Keratinocyte (primary cell): ENCODE results near the gene PRDM10. TPM values are rescaled to one million over a fixed set of nuclear protein-coding genes. Genes with fewer than 3 reads are reported as not detected.
"Not testable (repeated sequence)": the region's sequence is repeated elsewhere in the genome, so short reads cannot be mapped to it uniquely, and the experiment has no call there.

Experiments used
- DNase-seq: peaks from one replicate; pipeline ENCODE4 v3.0.0-alpha.2; 2011; ENCODE audit warnings: low read depth, missing footprints, low spot score
- FAIRE-seq: peaks from 2 replicates; lab custom pipeline; 2011; peaks lifted over from hg19 to GRCh38; lab: Jason Lieb, UNC
- H2AFZ ChIP-seq: 2 replicates; pipeline ENCODE4 v1.6.0; 2012; ENCODE audit warnings: low read length, control low read depth, inconsistent platforms; ENCODE audit not compliant: control insufficient read depth
- H3K27ac ChIP-seq: 2 replicates; pipeline ENCODE4 v1.5.1; 2011; ENCODE audit warnings: low read length; ENCODE audit not compliant: control insufficient read depth, insufficient read depth
- H3K27me3 ChIP-seq: 3 replicates; pipeline ENCODE4 v1.6.0; 2011; ENCODE audit warnings: low read length; ENCODE audit not compliant: control insufficient read depth, insufficient read depth; ENCODE audit errors: extremely low read depth
- H3K36me3 ChIP-seq, 2 experiments: 2 replicates in 1 of 2; 3 replicates in 1 of 2; pipeline ENCODE4 v1.5.1; 2011; ENCODE audit warnings: low read length in 2 of 2, mild to moderate bottlenecking in 1 of 2; ENCODE audit not compliant: control insufficient read depth in 2 of 2, insufficient read depth in 2 of 2; ENCODE audit errors: extremely low read depth in 1 of 2
- H3K4me1 ChIP-seq: 3 replicates; pipeline ENCODE4 v1.5.1; 2011; ENCODE audit warnings: low read length; ENCODE audit not compliant: control insufficient read depth, insufficient read depth; ENCODE audit errors: extremely low read depth
- H3K4me2 ChIP-seq: 3 replicates; pipeline ENCODE4 v1.6.0; 2011; ENCODE audit warnings: low read depth, low read length; ENCODE audit not compliant: control insufficient read depth, insufficient read depth; ENCODE audit errors: extremely low read depth
- H3K4me3 ChIP-seq, 3 experiments: fragments of 200-600 bp in 1 of 3; sonication (generic) in 1 of 3; 2 replicates in 2 of 3; 3 replicates in 1 of 3; pipeline ENCODE4 v1.5.1; 2011 to 2016; ENCODE audit warnings: low read length in 3 of 3, mild to moderate bottlenecking in 3 of 3, control low read depth in 2 of 3, inconsistent platforms in 1 of 3, low read depth in 1 of 3, mixed read lengths in 1 of 3, mixed run types in 1 of 3, moderate library complexity in 1 of 3; ENCODE audit not compliant: control insufficient read depth in 2 of 3, insufficient read depth in 2 of 3; ENCODE audit errors: extremely low read depth in 1 of 3
- H3K79me2 ChIP-seq: 2 replicates; pipeline ENCODE4 v1.6.0; 2012; ENCODE audit warnings: low read length; ENCODE audit not compliant: control insufficient read depth, insufficient read depth
- H3K9ac ChIP-seq: 3 replicates; pipeline ENCODE4 v1.6.0; 2011; ENCODE audit warnings: low read length; ENCODE audit not compliant: control insufficient read depth, insufficient read depth; ENCODE audit errors: extremely low read depth
- H3K9me1 ChIP-seq: 3 replicates; pipeline ENCODE4 v1.6.0; 2011; ENCODE audit warnings: low read length; ENCODE audit not compliant: control insufficient read depth, insufficient read depth; ENCODE audit errors: extremely low read depth
- H3K9me3 ChIP-seq: 2 replicates; pipeline ENCODE4 v1.5.1; 2012; ENCODE audit warnings: low read depth, low read length; ENCODE audit not compliant: control insufficient read depth
- H4K20me1 ChIP-seq: 3 replicates; pipeline ENCODE4 v1.6.0; 2011; ENCODE audit warnings: low read length; ENCODE audit not compliant: control insufficient read depth, insufficient read depth; ENCODE audit errors: extremely low read depth
- EZH2 ChIP-seq: IDR thresholded peaks from one replicate; pipeline ENCODE4 v1.6.1; 2012; ENCODE audit warnings: inconsistent platforms, mild to moderate bottlenecking, low read length, moderate library complexity
- dilution Hi-C: fragments of 300-500 bp; cut with MboI; formaldehyde crosslinking; loops from one replicate; pipeline ENCODE4 v1.7.0; 2020; ENCODE audit warnings: low sequenced_read_pairs; ENCODE audit not compliant: extremely low pct_ligation_motif_present
- polyA plus RNA-seq, 5 experiments: library from polyadenylated mRNA; depleted of rRNA in 3 of 5; stranded (reverse) in 3 of 5; stranded (forward) in 1 of 5; unstranded in 1 of 5; fragments of >200 nt; gene quantifications; 1 replicate in 1 of 5; 2 replicates in 3 of 5; 3 replicates in 1 of 5; pipeline versions ENCODE4 v1.2.1 to v1.2.3, GENCODE V29; 2011 to 2012; ENCODE audit warnings: missing spikeins in 2 of 5, low read depth in 1 of 5, low replicate concordance in 1 of 5
- TF ChIP-seq, protein P1 (sequence below), 3 experiments: IDR thresholded peaks in 1 of 3; conservative IDR thresholded peaks in 1 of 3; optimal IDR thresholded peaks in 1 of 3; 2 replicates in 2 of 3; 3 replicates in 1 of 3; pipeline versions ENCODE3 to v1.5.1; 2011; ENCODE audit warnings: low read length in 3 of 3, mild to moderate bottlenecking in 3 of 3, moderate library complexity in 2 of 3, control low read depth in 1 of 3, inconsistent platforms in 1 of 3; ENCODE audit not compliant: insufficient read depth in 2 of 3; ENCODE audit errors: extremely low read depth in 1 of 3

PRDM10 gene
- polyA plus RNA-seq, 1 donor (not counting 4 experiments of a cell fraction or from before 2014, with no cell fraction given): 4.7 TPM

DNA sequence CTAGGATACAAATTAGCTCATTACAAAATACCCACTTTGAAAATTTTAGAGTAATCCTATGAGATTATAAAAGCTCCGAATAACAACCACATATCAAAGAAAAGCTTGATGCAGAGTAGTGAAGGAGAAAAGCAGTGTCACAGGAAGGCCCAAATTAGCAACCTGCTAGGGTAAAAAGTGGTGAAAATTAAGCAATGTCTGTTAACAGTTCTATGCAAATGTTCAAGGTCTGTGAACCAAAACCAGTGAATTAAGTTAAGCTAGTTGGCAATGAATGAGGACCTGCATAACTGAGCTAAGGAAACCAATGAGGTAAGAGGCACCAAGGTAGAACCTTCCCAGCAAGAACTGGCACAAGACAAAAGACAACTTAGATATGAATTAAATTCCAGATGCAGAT is 29.6 kb downstream of the PRDM10 start:
- H3K4me2 ChIP-seq: no peak overlapping the region
- DNase-seq: no peak
- TF ChIP-seq EZH2: no peak
- TF ChIP-seq, protein P1, sequence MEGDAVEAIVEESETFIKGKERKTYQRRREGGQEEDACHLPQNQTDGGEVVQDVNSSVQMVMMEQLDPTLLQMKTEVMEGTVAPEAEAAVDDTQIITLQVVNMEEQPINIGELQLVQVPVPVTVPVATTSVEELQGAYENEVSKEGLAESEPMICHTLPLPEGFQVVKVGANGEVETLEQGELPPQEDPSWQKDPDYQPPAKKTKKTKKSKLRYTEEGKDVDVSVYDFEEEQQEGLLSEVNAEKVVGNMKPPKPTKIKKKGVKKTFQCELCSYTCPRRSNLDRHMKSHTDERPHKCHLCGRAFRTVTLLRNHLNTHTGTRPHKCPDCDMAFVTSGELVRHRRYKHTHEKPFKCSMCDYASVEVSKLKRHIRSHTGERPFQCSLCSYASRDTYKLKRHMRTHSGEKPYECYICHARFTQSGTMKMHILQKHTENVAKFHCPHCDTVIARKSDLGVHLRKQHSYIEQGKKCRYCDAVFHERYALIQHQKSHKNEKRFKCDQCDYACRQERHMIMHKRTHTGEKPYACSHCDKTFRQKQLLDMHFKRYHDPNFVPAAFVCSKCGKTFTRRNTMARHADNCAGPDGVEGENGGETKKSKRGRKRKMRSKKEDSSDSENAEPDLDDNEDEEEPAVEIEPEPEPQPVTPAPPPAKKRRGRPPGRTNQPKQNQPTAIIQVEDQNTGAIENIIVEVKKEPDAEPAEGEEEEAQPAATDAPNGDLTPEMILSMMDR (optimal IDR thresholded peaks at IDR 0.05 in 1 of 3, IDR thresholded peaks at IDR 0.05 in 1 of 3, conservative IDR thresholded peaks at IDR 0.05 in 1 of 3; ENCODE audit: extremely low read depth in 1 of 3, insufficient read depth in 2 of 3, low read length in 3 of 3): no peak

DNA sequence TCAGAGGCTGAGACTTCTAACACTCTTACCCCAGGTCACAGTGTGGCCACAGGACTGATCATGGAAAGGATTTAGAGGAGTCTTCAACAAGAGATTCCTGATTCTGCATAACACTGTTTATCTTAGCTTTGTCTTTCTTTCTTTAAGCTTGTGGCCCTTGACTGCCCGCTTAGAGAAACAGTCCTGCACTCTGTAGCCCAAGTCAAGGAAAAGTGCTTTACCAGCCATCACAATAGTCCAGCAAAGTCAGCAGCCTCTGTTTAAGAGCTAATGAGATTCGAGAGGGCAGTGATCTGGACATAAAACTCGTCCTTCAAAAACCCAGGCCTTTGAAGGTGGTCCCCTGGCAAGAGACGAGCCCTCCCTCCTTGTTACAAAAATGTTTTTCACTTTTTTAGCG is 30.0 kb downstream of the PRDM10 start:
- Histone ChIP-seq H3K4me2 (no peak overlapping the region), H3K27me3 (no peaks in the 10 kb centered on the region), H4K20me1 (no peaks in the 10 kb centered on the region), H3K79me2 (peaks cover 8% of the 10 kb centered on the region), H2AFZ (no peak overlapping the region), H3K4me3 (no peak overlapping the region), H3K9ac (no peak overlapping the region), H3K4me1 (no peaks in the 10 kb centered on the region), H3K9me3 (no peaks in the 10 kb centered on the region), H3K9me1 (no peaks in the 10 kb centered on the region), H3K36me3 (no peaks in the 10 kb centered on the region), H3K27ac (no peak overlapping the region)
- DNase-seq (no peak), FAIRE-seq (no peak)
- dilution Hi-C loops: no loop called here
- TF ChIP-seq, protein P1 (optimal IDR thresholded peaks at IDR 0.05 in 1 of 3, IDR thresholded peaks at IDR 0.05 in 1 of 3, conservative IDR thresholded peaks at IDR 0.05 in 1 of 3; ENCODE audit: extremely low read depth in 1 of 3, insufficient read depth in 2 of 3, low read length in 3 of 3): no peak
- TF ChIP-seq EZH2: no peak

More for the DNA sequence above, 29.6 kb downstream of the PRDM10 start:
- Histone ChIP-seq H4K20me1 (no peaks in the 10 kb centered on the region), H3K4me3 (no peak overlapping the region), H3K27ac (no peak overlapping the region), H3K9me1 (no peaks in the 10 kb centered on the region), H3K9me3 (no peaks in the 10 kb centered on the region), H3K36me3 (no peaks in the 10 kb centered on the region), H3K79me2 (peaks cover 8% of the 10 kb centered on the region), H3K9ac (no peak overlapping the region), H3K4me1 (no peaks in the 10 kb centered on the region), H2AFZ (no peak overlapping the region), H3K27me3 (no peaks in the 10 kb centered on the region)
- dilution Hi-C loops: no loop called here
- no peak for FAIRE-seq

DNA sequence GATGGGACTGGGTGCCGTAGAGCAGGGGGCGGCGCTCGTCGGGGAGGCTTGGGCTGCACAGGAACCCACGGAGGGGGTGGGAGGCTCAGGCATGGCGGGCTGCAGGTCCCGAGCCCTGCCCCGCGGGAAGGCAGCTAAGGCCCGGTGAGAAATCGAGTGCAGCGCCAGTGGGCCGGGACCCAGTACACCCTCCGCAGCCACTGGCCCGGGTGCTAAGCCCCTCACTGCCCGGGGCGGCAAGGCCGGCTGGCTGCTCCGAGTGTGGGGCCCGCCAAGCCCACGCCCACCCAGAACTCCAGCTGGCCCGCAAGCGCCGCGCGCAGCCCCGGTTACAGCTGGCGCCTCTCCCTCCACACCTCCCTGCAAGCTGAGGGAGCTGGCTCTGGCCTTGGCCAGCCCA is 30.8 kb downstream of the PRDM10 start:
- H3K4me2 ChIP-seq, FAIRE-seq, H3K4me3 ChIP-seq, DNase-seq, H3K27me3 ChIP-seq, H3K79me2 ChIP-seq, H3K4me1 ChIP-seq, H3K36me3 ChIP-seq, H2AFZ ChIP-seq, H3K9ac ChIP-seq, H3K9me1 ChIP-seq, H3K9me3 ChIP-seq, H4K20me1 ChIP-seq, dilution Hi-C loops, H3K27ac ChIP-seq: not testable (repeated sequence)
